NCI-H1048 (cell line): ENCODE results near the gene SHISA2.

ENCODE experiments used
- DNase-seq: peaks from one replicate; lab custom pipeline; 2025; lab: John Stamatoyannopoulos, UW

Gene SHISA2

DNA sequence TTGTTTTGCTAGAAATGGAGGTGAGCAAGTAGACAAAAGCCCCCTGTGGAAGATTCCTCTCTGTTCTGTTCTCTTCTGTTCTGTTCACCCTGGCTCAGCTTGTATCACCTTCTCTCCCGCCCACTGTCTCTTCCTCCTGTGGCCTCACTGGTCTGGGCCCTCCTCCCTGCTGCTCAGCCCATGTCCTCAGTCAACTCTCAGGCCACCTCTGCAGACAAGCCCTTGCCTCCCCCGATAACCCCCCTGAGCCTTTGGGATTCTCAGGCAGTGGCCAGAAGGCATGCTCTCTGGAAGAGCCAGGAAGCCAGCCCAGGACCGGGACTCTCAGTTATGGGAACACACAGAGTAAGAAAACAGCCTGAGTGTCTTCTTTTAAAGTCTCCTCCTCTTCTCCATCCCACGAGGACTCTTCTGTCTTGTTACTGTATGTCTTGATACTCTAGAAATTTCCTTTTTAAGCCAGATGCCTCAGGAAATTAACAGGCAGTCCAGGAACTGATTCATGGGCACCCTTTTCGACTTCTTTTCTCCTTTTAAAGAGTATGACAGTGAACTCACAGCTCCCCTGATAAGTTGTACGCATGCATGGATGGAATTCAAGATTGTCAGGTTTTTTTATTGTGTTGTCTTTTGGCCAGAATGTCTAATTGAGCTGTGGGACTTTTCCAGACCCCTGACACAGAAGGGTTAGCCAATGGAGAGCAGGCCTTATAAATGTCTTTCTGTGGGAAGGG lies 33.7 kb downstream of the SHISA2 start:
- DNase-seq: no peak

DNA sequence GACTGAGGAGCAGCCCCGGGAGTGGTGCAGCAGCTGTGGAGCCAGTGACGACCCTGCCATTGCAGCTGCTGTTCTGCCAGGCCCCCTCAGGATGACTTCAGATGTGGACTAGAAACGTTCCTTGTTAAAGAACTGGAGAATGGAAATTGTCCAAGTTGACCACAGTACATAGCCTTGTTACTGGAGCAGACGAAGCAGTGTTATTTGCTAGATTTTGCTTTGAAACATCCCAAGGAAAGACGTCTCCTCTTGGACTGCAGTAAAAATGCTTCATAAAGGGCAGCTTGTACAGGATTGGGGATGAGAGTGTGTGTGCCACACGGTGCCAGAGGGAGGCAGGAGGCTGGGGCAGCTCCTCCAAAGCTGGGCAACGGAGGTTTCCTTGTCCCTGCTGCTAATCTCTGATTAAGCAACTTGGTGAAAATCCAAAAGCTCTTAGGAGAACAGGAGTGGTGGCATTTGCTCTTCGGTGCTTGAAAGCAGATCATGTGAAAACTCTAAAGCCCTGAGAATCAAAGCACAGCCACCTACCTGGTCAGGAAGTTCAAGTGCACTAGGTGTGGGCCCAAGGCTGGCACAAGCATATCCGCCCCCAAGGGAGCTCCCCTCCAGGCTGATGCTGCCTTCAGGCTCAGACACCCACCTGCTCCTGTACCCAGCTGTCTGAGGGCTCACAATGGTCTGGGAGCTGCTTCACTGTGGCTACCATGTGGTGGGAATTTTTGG lies 34.5 kb downstream of the SHISA2 start:
- no peak for DNase-seq

DNA sequence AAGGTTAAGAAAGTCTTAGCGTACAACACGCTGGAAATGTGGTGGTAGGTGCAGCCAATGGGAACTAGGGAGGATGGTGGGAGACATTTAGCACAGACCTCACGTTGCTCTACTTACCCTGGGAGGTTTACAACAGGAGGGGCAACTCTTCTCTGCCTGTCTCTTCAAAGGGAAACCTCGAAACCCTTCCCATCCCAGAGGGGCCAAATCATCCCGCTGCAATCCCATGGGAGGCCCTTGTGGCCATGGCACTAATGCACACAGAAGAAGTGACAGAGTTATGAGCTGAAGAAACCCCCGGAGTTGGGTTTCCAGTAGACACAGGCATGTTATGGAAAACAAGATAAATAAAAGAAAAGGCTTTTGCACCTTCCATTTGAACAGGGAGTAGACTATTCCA lies 35.6 kb downstream of the SHISA2 start:
- DNase-seq: no peak

DNA sequence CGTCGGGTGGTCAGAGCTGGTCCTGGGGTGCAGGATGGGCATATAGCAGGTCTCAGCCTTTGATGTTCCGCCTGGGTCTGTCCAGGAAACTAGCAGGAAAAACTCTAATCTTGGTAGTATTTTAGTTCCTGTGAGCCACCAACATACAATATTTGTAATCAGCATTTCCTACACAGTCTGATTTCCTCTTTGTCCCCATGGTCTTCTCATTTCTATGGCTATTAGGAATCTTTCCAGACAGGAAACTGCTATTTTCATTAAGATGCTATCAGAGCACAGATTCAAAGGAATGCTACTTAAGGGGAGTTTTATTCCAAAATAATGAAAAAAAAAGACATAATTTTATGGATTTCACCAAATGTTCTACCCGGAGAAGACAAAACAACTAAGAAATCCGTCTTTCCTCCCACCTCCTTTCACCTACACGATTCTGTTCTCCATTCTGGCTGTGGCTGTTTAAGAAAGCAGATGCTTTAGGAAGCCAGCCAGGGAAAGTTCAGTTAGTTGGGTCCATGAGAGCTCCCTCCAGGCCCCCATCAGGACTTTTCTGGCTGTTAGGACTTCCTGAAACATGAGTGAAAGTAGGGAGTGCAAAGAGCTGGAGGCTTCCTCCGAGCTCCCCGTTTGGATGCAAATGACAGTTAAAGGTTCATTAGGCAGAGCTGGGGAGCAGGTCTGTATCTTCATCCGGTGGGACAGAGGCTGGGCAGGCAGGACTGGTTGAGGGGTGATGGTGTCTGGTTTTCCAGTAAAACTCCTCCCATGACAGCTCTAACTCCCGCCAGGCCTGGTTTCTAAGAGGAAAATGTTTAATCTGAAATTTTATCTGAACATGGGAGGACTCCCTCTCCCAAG lies 36.3 kb downstream of the SHISA2 start:
- no peak for DNase-seq

DNA sequence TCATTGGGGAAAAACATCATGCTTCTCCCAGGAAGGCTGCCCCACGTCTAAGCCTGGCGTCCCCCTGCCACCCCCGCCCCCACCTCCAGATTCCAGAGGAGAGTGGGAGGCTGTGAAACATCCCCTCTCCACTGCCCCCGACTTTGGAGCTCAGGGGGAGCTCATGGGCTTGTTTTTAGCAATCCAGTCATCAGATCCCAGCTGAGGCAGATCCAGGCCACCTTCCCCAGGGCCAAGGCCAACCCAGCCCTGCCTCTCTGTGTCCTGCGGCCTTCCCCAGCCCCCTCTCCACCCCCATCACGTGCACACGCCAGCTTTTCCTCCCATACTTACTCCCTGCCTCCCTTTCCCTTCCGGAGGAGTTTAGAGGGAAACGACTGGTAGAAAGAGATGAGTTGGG lies 38.8 kb downstream of the SHISA2 start:
- DNase-seq: no peak

DNA sequence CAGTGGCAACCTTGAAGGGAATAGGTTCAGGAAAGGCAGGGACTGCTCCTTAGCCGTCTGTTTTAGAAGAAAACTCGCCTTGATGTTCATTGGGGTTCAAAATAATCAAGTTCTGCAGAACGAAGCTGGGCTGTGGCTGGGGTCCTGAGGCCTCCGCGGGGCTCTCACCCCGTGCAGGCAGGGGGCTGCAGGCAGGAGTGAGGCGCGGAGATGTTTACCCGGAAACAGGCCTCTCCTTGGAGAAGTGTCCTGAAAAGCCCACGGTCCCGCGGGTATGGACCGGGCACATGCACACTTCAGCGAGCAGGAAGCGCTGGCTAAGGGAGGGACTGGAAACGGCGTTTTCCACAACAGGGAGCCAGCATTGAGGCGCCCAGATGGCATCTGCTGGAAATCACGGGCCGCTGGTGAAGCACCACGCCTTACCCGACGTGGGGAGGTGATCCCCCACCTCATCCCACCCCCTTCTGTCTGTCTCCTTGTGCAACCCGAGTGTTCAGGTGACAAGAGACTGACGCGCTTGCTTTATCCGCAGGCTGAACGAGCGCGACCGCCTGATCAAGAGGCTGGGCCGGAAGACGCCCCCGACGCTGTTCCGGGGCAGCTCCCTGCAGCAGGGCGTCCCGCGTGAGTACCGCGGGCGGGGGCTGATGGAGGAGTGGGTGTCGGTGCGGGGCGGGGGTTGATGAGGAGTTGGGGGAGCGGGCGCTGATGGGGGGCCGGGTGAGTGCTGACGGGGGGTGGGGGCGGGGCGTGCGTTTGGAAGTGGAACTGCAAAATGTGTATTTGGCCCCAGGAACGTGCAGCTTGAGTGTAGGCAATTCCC lies 39.6 kb downstream of the SHISA2 start:
- DNase-seq: no peak

DNA sequence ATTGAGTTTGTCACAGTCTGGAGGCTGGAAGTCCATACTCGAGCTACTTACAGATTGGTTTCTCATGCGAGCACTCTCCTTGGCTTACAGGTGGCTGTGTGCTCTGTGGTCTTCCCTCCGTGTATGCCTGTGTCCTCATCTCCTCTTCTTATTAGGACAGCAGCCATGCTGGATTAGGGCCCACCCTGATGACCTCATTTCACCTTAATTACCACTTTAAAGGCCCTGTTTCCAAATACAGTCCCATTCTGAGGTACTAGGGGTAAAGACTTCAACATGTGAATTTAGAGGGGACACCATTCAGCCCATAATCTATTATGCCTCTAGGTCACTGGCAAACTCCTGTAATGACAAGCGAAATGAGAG lies 40.6 kb downstream of the SHISA2 start:
- no peak for DNase-seq

DNA sequence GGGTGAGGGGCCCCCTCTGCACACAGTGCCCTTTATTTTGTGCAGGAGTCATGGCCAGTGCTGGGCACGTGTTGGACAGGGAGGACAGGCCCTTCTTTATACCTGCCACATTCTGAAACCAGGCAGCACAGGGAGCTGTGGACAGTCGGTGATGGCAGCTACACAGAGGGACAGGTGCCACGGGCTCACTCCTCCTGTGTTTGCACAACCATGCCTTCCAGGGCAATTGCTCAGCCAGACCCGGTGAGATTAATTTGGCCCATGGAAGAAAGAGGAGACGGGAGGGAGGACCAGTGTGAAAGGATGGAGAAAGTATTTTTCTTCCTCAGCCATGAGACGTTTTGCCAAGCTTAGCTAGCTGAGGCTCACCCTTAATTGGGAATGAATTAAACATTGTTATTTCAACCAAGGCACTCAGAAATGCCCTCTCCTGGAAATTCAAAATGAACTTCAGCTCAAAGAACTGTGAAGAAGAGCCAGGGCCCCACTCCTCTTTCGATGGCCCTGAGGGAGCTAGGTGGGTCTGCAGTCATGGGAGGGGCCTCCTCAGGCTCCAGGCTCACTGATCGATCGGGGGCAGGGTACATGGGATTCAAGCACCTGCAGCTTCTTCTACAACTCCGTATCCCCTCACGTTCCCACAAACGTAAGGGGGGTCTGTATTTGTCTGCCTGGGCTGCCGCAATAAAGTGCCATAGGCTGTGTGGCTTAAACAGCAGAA lies 41.2 kb downstream of the SHISA2 start:
- DNase-seq: no peak

DNA sequence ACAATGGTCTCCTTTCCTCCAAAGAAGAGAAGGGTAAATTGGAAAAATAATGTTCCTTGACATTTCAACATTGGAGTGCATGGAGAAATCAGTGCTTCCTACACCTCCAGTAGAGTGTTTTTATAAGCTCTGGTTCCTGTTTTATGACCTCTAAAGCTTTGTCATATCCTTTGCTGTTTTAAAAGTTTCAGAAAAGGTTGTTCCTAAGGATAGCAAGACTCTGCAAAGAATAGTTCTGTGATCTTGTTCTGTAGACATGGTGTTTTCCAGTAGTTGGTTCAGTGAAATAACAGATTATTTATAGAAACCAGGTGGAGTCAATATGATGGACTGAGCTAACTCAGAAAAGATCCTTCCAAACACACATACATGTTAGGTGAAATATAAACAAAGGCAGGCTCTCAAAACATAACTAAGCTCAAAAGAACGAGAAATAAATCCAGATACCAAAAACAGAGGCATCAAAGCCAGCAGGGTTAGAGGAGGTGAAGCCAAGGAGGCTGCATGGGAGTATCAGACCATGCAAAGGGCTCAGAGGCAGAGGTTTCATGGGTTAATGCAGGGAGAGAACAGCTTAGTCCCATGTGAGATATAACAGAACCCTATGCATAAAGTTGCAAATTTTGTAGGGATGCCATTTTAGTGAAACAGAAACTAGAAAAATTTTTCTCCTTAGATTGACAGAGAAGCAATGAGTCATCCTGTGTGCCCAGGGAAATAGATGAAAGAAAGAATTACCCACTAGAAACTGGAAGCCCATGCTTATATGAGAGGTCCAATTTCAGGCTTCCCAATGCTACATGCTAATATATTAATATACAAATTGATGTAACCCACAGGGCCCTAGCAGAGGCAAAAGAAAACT lies 44.3 kb downstream of the SHISA2 start:
- no peak for DNase-seq
